SK-N-SH (cell line): Measurements from ENCODE around the gene RAPGEF6. TPM values are rescaled to one million over a fixed set of nuclear protein-coding genes. Genes with fewer than 3 reads are reported as not detected.

ENCODE experiments used
- CTCF ChIA-PET: fragments of 300-600, 350-600 bp; formaldehyde crosslinking; extraction: SDS; loops from one replicate; lab custom pipeline; 2021; lab: Yijun Ruan, JAX
- POLR2A ChIA-PET: fragments of 350-600 bp; sonication (Branson Sonifier 250); formaldehyde crosslinking; extraction: SDS; loops from one replicate; lab custom pipeline; 2020; ENCODE audit warnings: antibody characterized with exemption, inconsistent platforms; lab: Yijun Ruan, JAX
- DNase-seq: peaks from one replicate; pipeline ENCODE4 v3.0.0; 2012
- H2AFZ ChIP-seq: fragments of 200-600 bp; sonication (generic); 2 replicates; pipeline ENCODE4 v1.8.1; 2016; ENCODE audit warnings: antibody characterized with exemption, mild to moderate bottlenecking, low read depth
- H3F3A ChIP-seq: fragments of 200-600 bp; sonication (generic); replicated peaks from 2 replicates; pipeline ENCODE3; 2016; ENCODE audit warnings: antibody characterized with exemption, mild to moderate bottlenecking; ENCODE audit not compliant: insufficient read depth
- H3K27ac ChIP-seq, 2 experiments: fragments of 200-500 bp in 1 of 2; fragments of 200-600 bp in 1 of 2; sonication (Bioruptor generic) in 1 of 2; sonication (generic), shearing (Covaris generic) in 1 of 2; 2 replicates each; pipeline versions ENCODE4 v1.5.1 to v1.6.1; 2014 to 2016; ENCODE audit warnings: low read depth in 2 of 2, inconsistent platforms in 1 of 2, low read length in 1 of 2, mild to moderate bottlenecking in 1 of 2, mixed read lengths in 1 of 2
- H3K27me3 ChIP-seq: fragments of 200-600 bp; sonication (generic), shearing (Covaris generic); 2 replicates; pipeline ENCODE4 v1.6.1; 2016; ENCODE audit warnings: mixed run types; ENCODE audit not compliant: insufficient read depth
- H3K36me3 ChIP-seq, 2 experiments: fragments of 200-500 bp in 1 of 2; fragments of 200-600 bp in 1 of 2; sonication (Bioruptor generic) in 1 of 2; sonication (generic) in 1 of 2; replicated peaks in 1 of 2; 2 replicates each; pipeline versions ENCODE3 to v1.5.1; 2014 to 2016; ENCODE audit warnings: low read length in 1 of 2, mild to moderate bottlenecking in 1 of 2; ENCODE audit not compliant: insufficient read depth in 2 of 2, control insufficient read depth in 1 of 2
- H3K4me1 ChIP-seq, 2 experiments: fragments of 200-500 bp in 1 of 2; fragments of 200-600 bp in 1 of 2; sonication (Bioruptor generic) in 1 of 2; sonication (generic), shearing (Covaris generic) in 1 of 2; 2 replicates each; pipeline versions ENCODE4 v1.5.1 to v1.6.1; 2014 to 2016; ENCODE audit warnings: low read depth in 1 of 2, low read length in 1 of 2, mixed run types in 1 of 2; ENCODE audit not compliant: insufficient read depth in 2 of 2, control insufficient read depth in 1 of 2
- H3K4me2 ChIP-seq: fragments of 200-600 bp; sonication (generic), shearing (Covaris generic); 2 replicates; pipeline ENCODE4 v1.6.1; 2017; ENCODE audit warnings: mixed run types
- H3K4me3 ChIP-seq, 2 experiments: fragments of 200-500 bp in 1 of 2; fragments of 200-600 bp in 1 of 2; sonication (Bioruptor generic) in 1 of 2; sonication (generic), shearing (Covaris generic) in 1 of 2; 2 replicates each; pipeline versions ENCODE4 v1.5.1 to v1.8.1; 2014 to 2016; ENCODE audit warnings: low read depth in 2 of 2, inconsistent platforms in 1 of 2, low read length in 1 of 2, mild to moderate bottlenecking in 1 of 2, mixed read lengths in 1 of 2, moderate library complexity in 1 of 2
- H3K79me2 ChIP-seq: fragments of 200-600 bp; sonication (generic); 2 replicates; pipeline ENCODE4 v1.8.1; 2017; ENCODE audit warnings: mild to moderate bottlenecking; ENCODE audit not compliant: insufficient read depth
- H3K9ac ChIP-seq: fragments of 200-600 bp; sonication (generic); 2 replicates; pipeline ENCODE4 v1.6.1; 2017; ENCODE audit warnings: mixed run types
- H3K9me2 ChIP-seq: fragments of 200-600 bp; sonication (generic); 2 replicates; pipeline ENCODE4 v1.6.1; 2017; ENCODE audit warnings: mixed run types
- H3K9me3 ChIP-seq: fragments of 200-600 bp; sonication (generic); 2 replicates; pipeline ENCODE4 v1.6.1; 2017; ENCODE audit warnings: mixed run types, mild to moderate bottlenecking, moderate library complexity
- H4K20me1 ChIP-seq: fragments of 200-600 bp; sonication (generic); 2 replicates; pipeline ENCODE4 v1.6.1; 2017; ENCODE audit warnings: mild to moderate bottlenecking, mixed run types; ENCODE audit not compliant: insufficient read depth
- CHD2 ChIP-seq: fragments of 150-350 bp; IDR thresholded peaks from 2 replicates; pipeline ENCODE4 v1.6.1; 2018; ENCODE audit warnings: low read length; ENCODE audit not compliant: partially characterized antibody
- ELF1 ChIP-seq: IDR thresholded peaks from 2 replicates; pipeline ENCODE4 v1.4.0; 2012
- EZH2phosphoT487 ChIP-seq: fragments of 200-600 bp; sonication (generic); IDR thresholded peaks from 2 replicates; pipeline ENCODE4 v1.6.1; 2017; ENCODE audit warnings: low read depth, mixed run types, mild to moderate bottlenecking, antibody characterized with exemption, moderate library complexity, borderline replicate concordance
- FOSL2 ChIP-seq: IDR thresholded peaks from 2 replicates; pipeline ENCODE4 v1.4.0; 2012; ENCODE audit warnings: low read depth, mild to moderate bottlenecking, moderate library complexity, borderline replicate concordance
- FOXM1 ChIP-seq: IDR thresholded peaks from 2 replicates; pipeline ENCODE4 v1.4.0; 2012; ENCODE audit warnings: low read depth, mild to moderate bottlenecking
- GABPA ChIP-seq: IDR thresholded peaks from 2 replicates; pipeline ENCODE4 v1.4.0; 2012; ENCODE audit warnings: low read depth, mild to moderate bottlenecking
- NFIC ChIP-seq: IDR thresholded peaks from 2 replicates; pipeline ENCODE4 v1.4.0; 2012; ENCODE audit warnings: borderline replicate concordance
- RAD21 ChIP-seq: IDR thresholded peaks from 2 replicates; pipeline ENCODE4 v1.6.1; 2012; ENCODE audit warnings: mild to moderate bottlenecking, low read length
- RXRA ChIP-seq: IDR thresholded peaks from 2 replicates; pipeline ENCODE4 v1.4.0; 2012; ENCODE audit warnings: low read depth, mild to moderate bottlenecking, borderline replicate concordance
- SIN3A ChIP-seq: IDR thresholded peaks from 2 replicates; pipeline ENCODE4 v1.6.1; 2012; ENCODE audit warnings: low read depth, mild to moderate bottlenecking, low read length, moderate library complexity, borderline replicate concordance
- SMC3 ChIP-seq: IDR thresholded peaks from 2 replicates; pipeline ENCODE4 v1.6.1; 2012; ENCODE audit warnings: low read depth, low read length, improper control_type of control experiment
- YY1 ChIP-seq: IDR thresholded peaks from 2 replicates; pipeline ENCODE4 v1.4.0; 2012; ENCODE audit warnings: low read depth, mild to moderate bottlenecking
- WGBS: methylation state at CpG from one replicate; pipeline ENCODE4 v1.1.6; 2017; ENCODE audit warnings: low lambda C conversion rate; 5-methylcytosine and 5-hydroxymethylcytosine counted together
- polyA plus RNA-seq, 3 experiments: library from polyadenylated mRNA; depleted of rRNA; stranded (reverse); fragments of >200 nt; gene quantifications; 2 replicates each; pipeline ENCODE4 v1.2.3, GENCODE V29; 2012
- TF ChIP-seq, protein P1 (sequence below): fragments of 150-350 bp; IDR thresholded peaks from 2 replicates; pipeline ENCODE4 v1.6.1; 2017; ENCODE audit warnings: antibody characterized with exemption, low read length, low read depth, borderline replicate concordance
- TF ChIP-seq, protein P2 (sequence below): IDR thresholded peaks from 2 replicates; pipeline ENCODE4 v1.4.0; 2012; ENCODE audit warnings: low read depth
- TF ChIP-seq, protein P3 (sequence below): IDR thresholded peaks from 2 replicates; pipeline ENCODE4 v1.6.1; 2012; ENCODE audit warnings: mild to moderate bottlenecking, low read depth, low read length, moderate library complexity
- TF ChIP-seq, protein P4 (sequence below): IDR thresholded peaks from 2 replicates; pipeline ENCODE4 v1.4.0; 2012; ENCODE audit warnings: low read depth, borderline replicate concordance
- TF ChIP-seq, protein P5 (sequence below): fragments of 150-350 bp; IDR thresholded peaks from 2 replicates; pipeline ENCODE4 v1.6.1; 2016; ENCODE audit warnings: mild to moderate bottlenecking, low read depth, low read length
- TF ChIP-seq, protein P6 (sequence below): IDR thresholded peaks from 2 replicates; pipeline ENCODE4 v1.4.0; 2012; ENCODE audit warnings: low read depth, borderline replicate concordance

RAPGEF6 gene
- polyA plus RNA-seq, 1 of the 3 experiments (the other 2 are of a cell fraction) = 2.9 TPM

DNA sequence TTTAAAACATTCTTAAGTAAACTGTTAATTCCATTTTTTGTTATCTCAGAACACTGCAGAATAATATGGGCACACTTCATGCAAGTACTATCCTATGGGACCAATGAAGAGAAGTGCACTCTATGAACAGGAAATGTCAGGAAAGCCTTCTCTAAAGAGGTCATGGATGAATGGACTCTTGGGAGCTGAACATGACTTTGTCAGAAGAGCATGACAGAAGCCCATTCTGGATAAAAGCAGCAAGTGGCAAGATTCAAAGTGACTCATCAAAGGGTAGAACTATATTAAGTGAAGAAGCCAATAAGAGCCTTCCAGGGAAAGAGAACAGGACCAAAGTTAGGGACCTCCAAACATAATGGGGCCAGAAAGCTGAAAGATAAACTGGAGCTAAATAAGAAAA is 94.0 kb downstream of the RAPGEF6 start (continued):
- TF ChIP-seq, protein P1, sequence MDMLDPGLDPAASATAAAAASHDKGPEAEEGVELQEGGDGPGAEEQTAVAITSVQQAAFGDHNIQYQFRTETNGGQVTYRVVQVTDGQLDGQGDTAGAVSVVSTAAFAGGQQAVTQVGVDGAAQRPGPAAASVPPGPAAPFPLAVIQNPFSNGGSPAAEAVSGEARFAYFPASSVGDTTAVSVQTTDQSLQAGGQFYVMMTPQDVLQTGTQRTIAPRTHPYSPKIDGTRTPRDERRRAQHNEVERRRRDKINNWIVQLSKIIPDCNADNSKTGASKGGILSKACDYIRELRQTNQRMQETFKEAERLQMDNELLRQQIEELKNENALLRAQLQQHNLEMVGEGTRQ = no peak
- TF ChIP-seq CHD2 (no peak), SIN3A (no peak), FOSL2 (no peak)
- TF ChIP-seq, protein P2, sequence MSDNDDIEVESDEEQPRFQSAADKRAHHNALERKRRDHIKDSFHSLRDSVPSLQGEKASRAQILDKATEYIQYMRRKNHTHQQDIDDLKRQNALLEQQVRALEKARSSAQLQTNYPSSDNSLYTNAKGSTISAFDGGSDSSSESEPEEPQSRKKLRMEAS = no peak

DNA sequence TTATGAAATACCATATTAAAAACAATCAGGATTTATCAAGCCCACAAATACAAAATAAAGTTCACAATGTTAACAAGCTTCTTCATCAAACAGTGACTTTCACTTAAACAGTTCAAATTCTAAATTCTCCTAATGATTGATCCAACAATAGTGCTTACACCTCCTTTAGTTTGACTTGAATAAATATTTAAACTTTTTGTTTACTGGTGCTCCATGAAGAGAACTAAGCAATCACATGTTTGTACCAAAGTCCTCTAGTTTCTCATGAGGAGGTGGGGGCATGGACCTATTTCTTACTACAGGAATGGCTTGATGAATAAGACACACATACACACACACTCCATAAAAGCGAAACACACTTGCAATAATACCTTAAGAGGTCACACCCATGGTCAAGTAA is 95.8 kb downstream of the RAPGEF6 start:
- Histone ChIP-seq H3K27ac (no peak overlapping the region), H3K9me3 (no peaks in the 10 kb centered on the region), H3K9me2 (no peaks in the 10 kb centered on the region), H4K20me1 (no peaks in the 10 kb centered on the region), H3K36me3 (peaks cover 0 to 4% of the 10 kb centered on the region in 2 experiments), H3K27me3 (no peaks in the 10 kb centered on the region)
- WGBS = 93% methylated on average over 1 of the region's 1 CpG
- CTCF ChIA-PET = no interaction called here
- TF ChIP-seq, protein P3, sequence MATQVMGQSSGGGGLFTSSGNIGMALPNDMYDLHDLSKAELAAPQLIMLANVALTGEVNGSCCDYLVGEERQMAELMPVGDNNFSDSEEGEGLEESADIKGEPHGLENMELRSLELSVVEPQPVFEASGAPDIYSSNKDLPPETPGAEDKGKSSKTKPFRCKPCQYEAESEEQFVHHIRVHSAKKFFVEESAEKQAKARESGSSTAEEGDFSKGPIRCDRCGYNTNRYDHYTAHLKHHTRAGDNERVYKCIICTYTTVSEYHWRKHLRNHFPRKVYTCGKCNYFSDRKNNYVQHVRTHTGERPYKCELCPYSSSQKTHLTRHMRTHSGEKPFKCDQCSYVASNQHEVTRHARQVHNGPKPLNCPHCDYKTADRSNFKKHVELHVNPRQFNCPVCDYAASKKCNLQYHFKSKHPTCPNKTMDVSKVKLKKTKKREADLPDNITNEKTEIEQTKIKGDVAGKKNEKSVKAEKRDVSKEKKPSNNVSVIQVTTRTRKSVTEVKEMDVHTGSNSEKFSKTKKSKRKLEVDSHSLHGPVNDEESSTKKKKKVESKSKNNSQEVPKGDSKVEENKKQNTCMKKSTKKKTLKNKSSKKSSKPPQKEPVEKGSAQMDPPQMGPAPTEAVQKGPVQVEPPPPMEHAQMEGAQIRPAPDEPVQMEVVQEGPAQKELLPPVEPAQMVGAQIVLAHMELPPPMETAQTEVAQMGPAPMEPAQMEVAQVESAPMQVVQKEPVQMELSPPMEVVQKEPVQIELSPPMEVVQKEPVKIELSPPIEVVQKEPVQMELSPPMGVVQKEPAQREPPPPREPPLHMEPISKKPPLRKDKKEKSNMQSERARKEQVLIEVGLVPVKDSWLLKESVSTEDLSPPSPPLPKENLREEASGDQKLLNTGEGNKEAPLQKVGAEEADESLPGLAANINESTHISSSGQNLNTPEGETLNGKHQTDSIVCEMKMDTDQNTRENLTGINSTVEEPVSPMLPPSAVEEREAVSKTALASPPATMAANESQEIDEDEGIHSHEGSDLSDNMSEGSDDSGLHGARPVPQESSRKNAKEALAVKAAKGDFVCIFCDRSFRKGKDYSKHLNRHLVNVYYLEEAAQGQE = no peak
- TF ChIP-seq SMC3 (no peak), FOSL2 (no peak), CHD2 (no peak), NFIC (no peak), SIN3A (no peak), EZH2phosphoT487 (no peak), ELF1 (no peak), YY1 (no peak), FOXM1 (no peak), RXRA (no peak), GABPA (no peak), RAD21 (no peak)
- TF ChIP-seq, protein P4, sequence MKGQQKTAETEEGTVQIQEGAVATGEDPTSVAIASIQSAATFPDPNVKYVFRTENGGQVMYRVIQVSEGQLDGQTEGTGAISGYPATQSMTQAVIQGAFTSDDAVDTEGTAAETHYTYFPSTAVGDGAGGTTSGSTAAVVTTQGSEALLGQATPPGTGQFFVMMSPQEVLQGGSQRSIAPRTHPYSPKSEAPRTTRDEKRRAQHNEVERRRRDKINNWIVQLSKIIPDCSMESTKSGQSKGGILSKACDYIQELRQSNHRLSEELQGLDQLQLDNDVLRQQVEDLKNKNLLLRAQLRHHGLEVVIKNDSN = no peak
- TF ChIP-seq, protein P5, sequence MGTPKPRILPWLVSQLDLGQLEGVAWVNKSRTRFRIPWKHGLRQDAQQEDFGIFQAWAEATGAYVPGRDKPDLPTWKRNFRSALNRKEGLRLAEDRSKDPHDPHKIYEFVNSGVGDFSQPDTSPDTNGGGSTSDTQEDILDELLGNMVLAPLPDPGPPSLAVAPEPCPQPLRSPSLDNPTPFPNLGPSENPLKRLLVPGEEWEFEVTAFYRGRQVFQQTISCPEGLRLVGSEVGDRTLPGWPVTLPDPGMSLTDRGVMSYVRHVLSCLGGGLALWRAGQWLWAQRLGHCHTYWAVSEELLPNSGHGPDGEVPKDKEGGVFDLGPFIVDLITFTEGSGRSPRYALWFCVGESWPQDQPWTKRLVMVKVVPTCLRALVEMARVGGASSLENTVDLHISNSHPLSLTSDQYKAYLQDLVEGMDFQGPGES = no peak
- TF ChIP-seq, protein P6, sequence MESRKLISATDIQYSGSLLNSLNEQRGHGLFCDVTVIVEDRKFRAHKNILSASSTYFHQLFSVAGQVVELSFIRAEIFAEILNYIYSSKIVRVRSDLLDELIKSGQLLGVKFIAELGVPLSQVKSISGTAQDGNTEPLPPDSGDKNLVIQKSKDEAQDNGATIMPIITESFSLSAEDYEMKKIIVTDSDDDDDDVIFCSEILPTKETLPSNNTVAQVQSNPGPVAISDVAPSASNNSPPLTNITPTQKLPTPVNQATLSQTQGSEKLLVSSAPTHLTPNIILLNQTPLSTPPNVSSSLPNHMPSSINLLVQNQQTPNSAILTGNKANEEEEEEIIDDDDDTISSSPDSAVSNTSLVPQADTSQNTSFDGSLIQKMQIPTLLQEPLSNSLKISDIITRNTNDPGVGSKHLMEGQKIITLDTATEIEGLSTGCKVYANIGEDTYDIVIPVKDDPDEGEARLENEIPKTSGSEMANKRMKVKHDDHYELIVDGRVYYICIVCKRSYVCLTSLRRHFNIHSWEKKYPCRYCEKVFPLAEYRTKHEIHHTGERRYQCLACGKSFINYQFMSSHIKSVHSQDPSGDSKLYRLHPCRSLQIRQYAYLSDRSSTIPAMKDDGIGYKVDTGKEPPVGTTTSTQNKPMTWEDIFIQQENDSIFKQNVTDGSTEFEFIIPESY = no peak
- TF ChIP-seq, all 33 proteins: peak for 0
- Histone ChIP-seq H3K4me3 (no peak overlapping the region), H2AFZ (no peak overlapping the region), H3K9ac (no peak overlapping the region), H3F3A (peaks cover 16% of the 10 kb centered on the region), H3K4me1 (peaks cover 5 to 22% of the 10 kb centered on the region in 2 experiments; a peak in 3 of 4 replicates), H3K79me2 (peaks cover 10% of the 10 kb centered on the region; the same call in 1 of the 2 replicates), H3K4me2 (no peak overlapping the region)
- DNase-seq = no peak
- POLR2A ChIA-PET = no interaction called here
